CD4-positive, alpha-beta T cell (primary cell): Measurements from ENCODE around the gene RPP25L. TPM values are rescaled to one million over a fixed set of nuclear protein-coding genes. Genes with fewer than 3 reads are reported as not detected.

Experiments used
- ATAC-seq: fragments of 200-7000 bp; cut with Tn5 transposase; one replicate; pipeline ENCODE4 v1.10.0; 2022; ENCODE audit warnings: mild to moderate bottlenecking; ENCODE audit not compliant: poor library complexity
- CTCF ChIA-PET: fragments of 350-600 bp; sonication (Branson Sonifier 250); formaldehyde crosslinking; loops from one replicate; lab custom pipeline; 2021; ENCODE audit warnings: antibody characterized with exemption, inconsistent platforms; lab: Charles Lee
- POLR2A ChIA-PET: fragments of 350-600 bp; sonication (Branson Sonifier 250); formaldehyde crosslinking; loops from one replicate; lab custom pipeline; 2021; ENCODE audit warnings: antibody characterized with exemption, inconsistent platforms; lab: Charles Lee
- DNase-seq, 14 experiments: peaks; one replicate each; pipeline ENCODE4 v3.0.0-alpha.2; 2013 to 2020; ENCODE audit warnings: mixed read lengths in 2 of 14
- H3K27ac ChIP-seq, 2 donors: one replicate each; pipeline versions ENCODE4 v1.5.1 to v1.7.0; 2013; ENCODE audit warnings: low read length in 2 of 2, low read depth in 1 of 2, mild to moderate bottlenecking in 1 of 2
- H3K27me3 ChIP-seq, 2 experiments: 1 replicate in 1 of 2; 2 replicates in 1 of 2; pipeline versions ENCODE4 v1.6.1 to v1.7.0; 2013; ENCODE audit warnings: low read length in 2 of 2, control low read depth in 1 of 2, mild to moderate bottlenecking in 1 of 2, moderate library complexity in 1 of 2; ENCODE audit not compliant: insufficient read depth in 2 of 2, control insufficient read depth in 1 of 2
- H3K36me3 ChIP-seq: one replicate; pipeline ENCODE4 v1.6.1; 2013; ENCODE audit warnings: low read length, control low read depth; ENCODE audit not compliant: insufficient read depth
- H3K4me1 ChIP-seq: one replicate; pipeline ENCODE4 v1.6.1; 2013; ENCODE audit warnings: low read length, control low read depth; ENCODE audit not compliant: insufficient read depth
- H3K4me3 ChIP-seq: one replicate; pipeline ENCODE4 v1.5.1; 2013; ENCODE audit warnings: mild to moderate bottlenecking, low read length, moderate library complexity
- H3K9me3 ChIP-seq, 2 experiments: 1 replicate in 1 of 2; 2 replicates in 1 of 2; pipeline versions ENCODE4 v1.6.1 to v1.7.0; 2013; ENCODE audit warnings: low read length in 2 of 2, mild to moderate bottlenecking in 2 of 2, control low read depth in 1 of 2, moderate library complexity in 1 of 2; ENCODE audit not compliant: control insufficient read depth in 1 of 2, insufficient read depth in 1 of 2
- H3K27ac Mint-ChIP-seq: one replicate; pipeline ENCODE4 v1.8.0; 2020; ENCODE audit warnings: mixed read lengths
- H3K27me3 Mint-ChIP-seq: one replicate; pipeline ENCODE4 v1.8.0; 2021; ENCODE audit warnings: mixed read lengths
- H3K36me3 Mint-ChIP-seq: one replicate; pipeline ENCODE4 v1.8.0; 2021; ENCODE audit warnings: low read depth, mixed read lengths
- H3K4me1 Mint-ChIP-seq: one replicate; pipeline ENCODE4 v1.8.0; 2021; ENCODE audit warnings: low read depth, mixed read lengths
- H3K4me3 Mint-ChIP-seq: one replicate; pipeline ENCODE4 v1.8.0; 2020; ENCODE audit warnings: mild to moderate bottlenecking, mixed read lengths
- H3K9me3 Mint-ChIP-seq: one replicate; pipeline ENCODE4 v1.8.0; 2020; ENCODE audit warnings: mixed read lengths
- CTCF ChIP-seq: fragments of 200-600 bp; IDR thresholded peaks from one replicate; pipeline ENCODE4 v1.8.0; 2022; ENCODE audit warnings: antibody characterized with exemption, mild to moderate bottlenecking
- intact Hi-C, 2 experiments: fragments of 100-400 bp; cut with DNase I in 1 of 2; cut with micrococcal nuclease in 1 of 2; formaldehyde crosslinking; loops; one replicate each; pipeline versions ENCODE4 v1.15.1 to v1.9.0; 2023 to 2025; cut with DNase I, micrococcal nuclease
- total RNA-seq, 174 experiments: library from RNA in 2 of 174; stranded (reverse) in 2 of 174; gene quantifications; one replicate each; pipeline ENCODE4 v1.2.3 and lab custom pipeline; 2021 to 2026

RPP25L gene
- total RNA-seq, 2 experiments from 2014 or later, result 4.6 to 5.7 TPM

- Histone ChIP-seq H3K27ac (no peak overlapping the region), H3K4me1 (no peaks in the 10 kb centered on the region), H3K36me3 (no peaks in the 10 kb centered on the region), H3K4me3 (no peak overlapping the region), H3K9me3 (no peaks in the 10 kb centered on the region), H3K27me3 (no peaks in the 10 kb centered on the region)
- Mint-ChIP-seq H3K27ac (no peak overlapping the region), H3K4me3 (no peak overlapping the region), H3K27me3 (peaks cover 10% of the 10 kb centered on the region), H3K9me3 (no peaks in the 10 kb centered on the region), H3K36me3 (no peaks in the 10 kb centered on the region), H3K4me1 (no peaks in the 10 kb centered on the region)
- DNase-seq (no peak), ATAC-seq (no peak)
- intact Hi-C loops, result loop anchor here in 1 of 2 experiments (2.0 kb wide), 1 partner anchor 53 kb away; no protein-coding TSS in a partner anchor
- ChIA-PET POLR2A (no interaction called here), CTCF (no interaction called here)
- no peak for TF ChIP-seq CTCF
Measured at GRCh38 chr9:34601937-34602573, 9.8 kb downstream of the RPP25L start.

- ChIA-PET POLR2A (no interaction called here), CTCF (no interaction called here)
- Histone ChIP-seq H3K4me1 (no peaks in the 10 kb centered on the region), H3K4me3 (no peak overlapping the region), H3K27me3 (no peaks in the 10 kb centered on the region), H3K9me3 (no peaks in the 10 kb centered on the region), H3K36me3 (no peaks in the 10 kb centered on the region), H3K27ac (no peak overlapping the region)
- Mint-ChIP-seq H3K27me3 (peaks cover 19% of the 10 kb centered on the region), H3K36me3 (no peaks in the 10 kb centered on the region), H3K4me1 (no peaks in the 10 kb centered on the region), H3K27ac (no peak overlapping the region), H3K4me3 (no peak overlapping the region), H3K9me3 (no peaks in the 10 kb centered on the region)
- ATAC-seq, result no peak
- intact Hi-C loops, result loop anchor here in 1 of 2 experiments (2.0 kb wide), 1 partner anchor 52 kb away; no protein-coding TSS in a partner anchor
- DNase-seq, result no peak
- no peak for TF ChIP-seq CTCF
Measured at GRCh38 chr9:34600908-34601307, 11.0 kb downstream of the RPP25L start.

GRCh38 chr9:34599546-34599945, 12.4 kb downstream of the RPP25L start:
- no peak overlapping the region for H3K4me3 ChIP-seq
- CTCF ChIA-PET, result no interaction called here
- peaks cover 0 to under 1% of the 10 kb centered on the region in 2 experiments for H3K27me3 ChIP-seq
- Mint-ChIP-seq H3K27ac (no peak overlapping the region), H3K36me3 (no peaks in the 10 kb centered on the region), H3K9me3 (no peaks in the 10 kb centered on the region), H3K27me3 (peaks cover 27% of the 10 kb centered on the region), H3K4me1 (no peaks in the 10 kb centered on the region), H3K4me3 (no peak overlapping the region)
- no peak overlapping the region for H3K27ac ChIP-seq
- H3K9me3 ChIP-seq, result no peaks in the 10 kb centered on the region
- DNase-seq (no peak), ATAC-seq (no peak)
- H3K4me1 ChIP-seq, result no peaks in the 10 kb centered on the region
- TF ChIP-seq CTCF, result no peak
- intact Hi-C loops, result loop anchor here in 1 of 2 experiments (10.0 kb wide), 1 partner anchor 55 kb away; no protein-coding TSS in a partner anchor
- POLR2A ChIA-PET, result no interaction called here
- H3K36me3 ChIP-seq, result no peaks in the 10 kb centered on the region
